Gastroesophageal sphincter (tissue), 2 donors: ENCODE measurements around the gene CNN3.

Source experiments
- EP300 ChIP-seq: sonication (generic); formaldehyde crosslinking; IDR thresholded peaks from one replicate; pipeline ENCODE4 v1.6.1; 2017; ENCODE audit warnings: antibody characterized with exemption, mild to moderate bottlenecking
- POLR2A ChIP-seq, 2 donors: fragments of 450-650 bp; IDR thresholded peaks; one replicate each; pipeline ENCODE4 v1.6.1; 2017; ENCODE audit warnings: antibody characterized with exemption in 2 of 2, mild to moderate bottlenecking in 2 of 2, moderate library complexity in 1 of 2

DNA sequence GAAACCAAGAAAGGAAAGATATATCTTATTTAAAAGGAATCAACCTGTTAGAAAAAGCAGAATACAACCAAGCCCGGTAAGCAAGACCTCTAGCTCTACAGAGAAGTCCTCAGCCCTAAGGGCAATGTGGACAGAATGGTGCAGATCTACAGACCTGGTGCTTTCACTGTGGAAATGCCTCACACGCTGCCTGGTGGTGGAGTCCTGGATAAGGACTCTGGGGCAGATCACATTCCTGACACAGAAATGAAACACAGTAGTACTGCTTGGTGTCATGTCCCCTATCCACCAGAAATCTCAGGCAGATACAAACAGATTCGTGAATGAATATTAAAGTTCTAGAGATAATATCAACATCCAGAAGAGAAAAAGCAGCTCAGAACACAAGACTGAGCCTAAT lies 6.8 kb downstream of the CNN3 start:
- TF ChIP-seq POLR2A (IDR thresholded peaks at IDR 0.05) = no peak
- no peak for TF ChIP-seq EP300
